GM12892 (cell line): ENCODE results near the gene SCYL1.

ENCODE experiments used
- DNase-seq: peaks from one replicate; pipeline ENCODE4 v3.0.0; 2011; ENCODE audit not compliant: insufficient read length
- FAIRE-seq: peaks from 2 replicates; lab custom pipeline; 2011; peaks lifted over from hg19 to GRCh38; lab: Jason Lieb, UNC
- POLR2A ChIP-seq: IDR thresholded peaks from 2 replicates; pipeline ENCODE4 v1.6.1; 2011; ENCODE audit warnings: low read depth, low read length, control low read depth
- POLR2AphosphoS5 ChIP-seq: IDR thresholded peaks from 2 replicates; pipeline ENCODE4 v1.6.1; 2011; ENCODE audit warnings: low read depth, low read length, control low read depth
- TAF1 ChIP-seq: IDR thresholded peaks from 2 replicates; pipeline ENCODE4 v1.6.1; 2011; ENCODE audit warnings: low read depth, mild to moderate bottlenecking, control low read depth, low read length, borderline replicate concordance

Gene SCYL1

DNA sequence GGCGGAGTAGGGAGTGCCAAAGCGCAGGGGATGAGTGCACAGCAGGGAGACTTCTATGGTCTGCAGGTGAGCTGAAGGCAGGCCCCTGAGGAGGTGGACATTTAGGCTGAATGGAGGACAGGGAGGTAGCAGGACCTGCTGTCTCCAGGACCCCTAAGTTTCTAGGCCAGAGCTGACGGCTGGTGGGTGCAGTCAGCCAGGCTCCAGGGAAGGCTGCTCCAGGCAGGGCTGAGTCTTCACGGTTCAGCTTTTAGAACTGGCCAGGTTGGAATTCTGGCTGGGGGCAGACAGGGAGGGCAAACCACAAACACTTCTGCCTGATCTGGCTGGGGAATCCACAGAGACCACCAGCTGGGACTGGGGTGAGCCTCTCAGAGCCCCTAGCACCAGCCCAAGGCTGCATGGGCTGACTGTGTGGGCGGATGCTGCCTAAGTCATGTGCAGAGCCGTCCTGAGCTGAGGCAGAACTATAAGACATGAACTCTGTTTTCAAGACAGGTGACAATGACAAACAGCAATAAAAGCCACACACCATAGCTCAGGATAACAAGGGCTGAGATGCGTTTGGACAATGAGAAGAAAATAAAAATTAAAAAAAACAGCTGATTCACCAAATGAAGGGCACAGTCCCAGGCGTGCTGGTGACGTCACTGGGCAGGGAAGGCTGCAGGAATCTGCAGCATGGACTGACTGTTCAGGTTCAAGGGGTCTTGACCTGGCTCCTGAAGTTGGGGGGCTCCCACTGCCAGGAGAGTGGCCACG, 36.4 kb upstream of the SCYL1 start:
- DNase-seq (no peak), FAIRE-seq (no peak)
- TF ChIP-seq POLR2AphosphoS5 (no peak), TAF1 (no peak), POLR2A (no peak)

DNA sequence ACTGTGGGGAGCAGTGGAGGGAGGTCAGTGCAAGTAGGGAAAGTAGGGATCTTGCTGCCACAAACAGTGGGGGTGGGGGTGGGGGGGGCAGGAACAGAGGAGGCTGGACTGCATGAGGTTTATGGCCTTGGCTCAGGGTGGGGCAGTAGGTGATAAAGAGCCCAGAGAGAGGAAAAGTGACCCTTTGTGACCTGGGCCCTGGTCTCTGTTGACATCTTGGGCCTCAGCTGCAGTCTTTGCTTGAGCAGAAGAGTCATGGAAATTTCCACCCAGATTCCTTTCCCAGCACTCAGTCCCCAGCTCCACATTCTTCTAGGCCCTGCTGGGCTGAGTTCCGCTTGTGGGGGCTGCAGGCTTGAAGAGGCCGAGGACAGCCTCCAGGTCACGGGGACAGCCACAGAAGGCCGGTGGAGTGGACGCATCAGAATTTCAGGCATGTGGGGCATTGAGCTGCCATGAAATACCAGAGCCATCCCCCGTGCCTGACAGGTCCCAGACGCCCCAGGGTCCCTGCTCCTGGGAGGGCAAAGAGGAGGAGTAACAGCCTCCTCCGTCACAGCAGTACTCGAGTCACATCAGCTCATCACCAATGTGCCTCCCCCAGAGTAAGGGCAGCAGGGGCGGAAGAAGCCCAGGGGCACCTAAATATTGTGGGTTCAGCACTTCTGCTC, 35.7 kb upstream of the SCYL1 start:
- no peak for TF ChIP-seq POLR2AphosphoS5
- no peak for TF ChIP-seq POLR2A
- no peak for TF ChIP-seq TAF1
- DNase-seq: no peak
- FAIRE-seq: no peak

DNA sequence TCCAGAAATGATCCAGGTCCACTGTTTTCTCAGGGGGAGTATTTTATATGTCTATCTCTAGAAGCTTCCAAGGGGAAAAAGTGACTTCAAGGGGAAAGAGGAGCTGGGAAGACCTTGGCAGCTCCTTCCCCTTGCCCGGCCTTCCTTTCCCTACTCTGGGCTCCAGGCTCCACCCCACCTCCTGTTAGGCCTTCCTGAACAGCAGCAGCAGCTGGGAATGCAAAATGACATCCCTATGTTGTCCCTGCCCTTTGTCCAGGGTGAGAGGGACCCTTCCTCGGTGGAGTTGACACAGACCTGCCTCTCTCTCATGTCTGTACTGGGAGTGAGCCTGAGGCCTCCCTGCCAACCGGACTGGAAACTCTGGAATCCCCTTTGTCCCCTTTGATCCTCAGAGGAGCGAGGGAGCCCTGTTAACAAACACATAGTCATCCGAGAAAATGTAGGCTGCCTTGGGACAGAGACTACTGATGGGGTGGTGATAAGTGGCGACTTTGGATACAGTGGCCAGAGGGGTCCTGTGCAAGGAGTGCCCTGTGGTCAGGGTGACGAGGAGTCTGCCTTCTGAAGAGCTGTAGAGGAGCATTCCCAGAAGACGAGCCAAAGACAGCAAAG, 35.1 kb upstream of the SCYL1 start:
- TF ChIP-seq TAF1 (no peak), POLR2A (no peak)
- no peak for FAIRE-seq
- no peak for DNase-seq

DNA sequence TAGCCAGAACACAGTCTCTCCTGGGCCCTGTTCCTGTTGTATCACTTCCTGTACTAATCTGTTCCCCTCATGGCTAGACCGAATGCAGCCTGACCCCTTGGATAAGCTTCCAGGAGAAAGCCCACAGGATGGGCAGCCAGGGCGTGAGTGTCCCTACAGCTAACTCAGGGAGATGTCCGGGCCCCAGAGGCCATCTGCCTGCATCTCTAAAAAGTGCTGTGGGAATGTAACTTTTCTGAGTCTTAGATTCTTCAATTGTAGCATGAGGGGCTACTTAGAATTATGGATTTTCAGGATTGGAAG, 33.8 kb upstream of the SCYL1 start:
- no peak for DNase-seq
- no peak for TF ChIP-seq POLR2A
- no peak for TF ChIP-seq TAF1
- no peak for TF ChIP-seq POLR2AphosphoS5
- FAIRE-seq: no peak

DNA sequence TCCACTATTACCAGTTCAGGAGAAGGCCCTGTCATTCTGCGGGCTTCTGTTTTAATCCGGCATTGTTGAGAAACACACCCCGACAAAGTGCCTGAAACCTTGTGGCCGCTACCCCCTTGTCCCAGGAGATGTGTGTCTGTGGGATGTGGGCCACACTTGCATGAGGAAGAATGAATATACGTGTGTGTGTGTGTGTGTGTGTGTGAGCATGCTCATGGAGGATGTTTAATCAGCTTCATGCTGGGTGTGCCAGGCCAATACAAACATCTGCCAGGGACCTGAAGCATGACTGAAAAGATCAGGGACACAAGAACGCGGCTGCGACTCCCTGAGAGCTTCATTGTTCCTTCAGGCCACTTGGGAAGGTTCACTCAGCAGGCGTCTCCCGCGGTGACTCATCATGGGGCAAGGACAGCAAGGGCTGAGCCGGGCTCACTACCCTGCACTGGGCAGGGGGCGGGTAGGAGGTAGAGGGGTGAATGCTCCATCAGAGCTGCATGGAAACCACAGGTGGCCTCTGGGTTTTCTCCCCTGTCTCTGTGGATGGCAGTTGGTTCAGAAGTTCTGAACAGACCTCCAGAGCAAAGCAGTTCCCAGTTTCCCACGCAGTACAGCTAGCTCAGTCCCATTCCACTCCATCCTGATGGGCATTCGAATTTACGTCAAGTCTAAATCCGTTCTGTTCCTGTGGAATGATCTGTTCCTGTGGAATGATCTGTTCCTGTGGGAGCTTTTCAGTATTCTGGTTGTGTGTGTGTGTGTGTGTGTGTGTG, 33.1 kb upstream of the SCYL1 start:
- FAIRE-seq (peak; percentile 64), DNase-seq (no peak)
- TF ChIP-seq POLR2A (peak; percentile 17), TAF1 (no peak), POLR2AphosphoS5 (no peak)

DNA sequence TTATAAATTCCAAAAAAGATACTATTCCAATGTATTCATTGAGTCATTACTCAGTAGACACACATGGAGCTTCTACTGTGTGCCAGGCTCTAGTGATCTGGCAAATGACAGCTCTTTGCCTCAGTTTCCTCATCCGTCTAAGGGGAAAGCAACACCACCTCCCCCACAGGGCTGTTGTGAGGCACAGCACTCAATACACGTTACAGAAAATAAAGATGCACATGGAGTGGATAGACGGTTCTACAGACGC, 32.6 kb upstream of the SCYL1 start:
- TF ChIP-seq POLR2AphosphoS5: no peak
- TF ChIP-seq POLR2A: no peak
- no peak for TF ChIP-seq TAF1
- DNase-seq (no peak), FAIRE-seq (no peak)

DNA sequence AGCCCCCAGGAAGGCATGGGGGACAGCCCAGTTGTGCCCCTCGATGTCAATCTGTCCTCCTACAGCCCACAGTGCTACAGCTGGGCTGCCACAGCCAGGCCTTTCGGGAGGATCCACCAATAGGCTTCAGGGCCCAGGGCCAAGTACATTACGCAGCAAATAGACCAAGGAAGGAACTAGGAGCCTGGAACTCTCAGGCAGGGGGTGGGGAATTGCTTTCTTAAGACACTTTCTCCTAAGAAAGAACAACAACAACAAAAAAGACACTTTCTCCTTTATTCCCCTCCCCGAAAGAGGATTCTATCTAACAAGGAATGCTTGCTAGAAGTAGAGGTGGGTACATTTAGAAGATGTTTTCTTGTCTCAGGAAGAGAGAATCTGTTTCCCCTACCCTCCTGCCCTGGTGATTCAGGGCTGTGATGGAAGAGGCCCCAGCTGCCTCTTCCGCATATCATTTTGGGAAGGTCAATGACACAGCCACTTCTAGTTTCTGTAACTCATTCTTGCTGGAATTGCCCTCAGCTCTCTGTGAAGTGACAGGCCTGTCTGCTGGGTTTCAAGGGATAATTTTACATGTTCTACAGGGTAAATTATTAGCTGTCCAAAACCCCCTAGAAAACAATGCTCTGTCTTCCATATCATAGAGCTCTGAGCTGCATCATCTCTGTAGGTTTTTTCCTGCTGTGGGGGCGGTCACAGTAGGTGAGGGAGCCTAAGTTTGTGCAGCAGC, 32.1 kb upstream of the SCYL1 start:
- peak; percentile 78 for FAIRE-seq
- no peak for DNase-seq

DNA sequence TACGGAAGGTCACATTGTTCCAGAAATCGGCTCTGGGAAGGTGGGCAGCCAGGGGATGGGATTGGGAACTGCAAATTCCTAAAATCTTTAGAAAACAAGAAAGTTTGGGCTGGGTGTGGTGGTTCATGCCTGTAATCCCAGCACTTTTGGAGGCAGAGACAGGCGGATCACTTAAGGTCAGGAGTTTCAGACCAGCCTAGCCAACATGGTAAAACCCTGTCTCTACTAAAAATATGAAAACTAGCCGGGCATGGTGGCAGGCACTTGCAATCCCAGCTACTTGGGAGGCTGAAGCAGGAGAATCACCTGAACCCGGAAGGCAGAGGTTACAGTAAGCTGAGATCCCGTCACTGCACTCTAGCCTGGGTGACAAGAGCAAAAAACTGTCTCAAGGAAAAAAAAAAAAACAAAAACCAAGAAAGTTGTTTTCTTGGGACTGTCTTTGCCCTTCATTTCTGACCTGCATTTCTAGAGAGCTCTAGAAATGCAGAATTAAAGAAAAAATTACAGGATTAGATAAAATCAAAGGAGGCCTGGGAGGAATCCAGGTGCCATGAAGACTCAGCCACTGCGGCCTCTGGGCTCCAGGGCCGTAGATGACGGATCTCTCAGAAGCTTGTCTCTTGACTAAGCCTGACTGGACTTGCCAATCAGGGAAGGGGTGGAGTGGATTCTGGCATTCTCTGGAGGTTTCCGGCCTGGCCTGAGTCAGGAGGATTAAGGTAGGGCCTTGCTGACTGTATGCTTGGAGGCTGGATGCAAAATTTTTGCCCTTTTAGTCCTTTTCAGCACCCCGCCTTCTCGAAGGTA, 31.3 kb upstream of the SCYL1 start:
- TF ChIP-seq POLR2A (peak; percentile 73), POLR2AphosphoS5 (peak; percentile 83), TAF1 (no peak)
- FAIRE-seq: peak; percentile 72
- DNase-seq: no peak

More for the DNA sequence above, 32.1 kb upstream of the SCYL1 start:
- peak; percentile 72 for TF ChIP-seq POLR2A
- peak; percentile 33; the same call in 1 of the 2 replicates for TF ChIP-seq POLR2AphosphoS5
- TF ChIP-seq TAF1: no peak; the same call in 1 of the 2 replicates

DNA sequence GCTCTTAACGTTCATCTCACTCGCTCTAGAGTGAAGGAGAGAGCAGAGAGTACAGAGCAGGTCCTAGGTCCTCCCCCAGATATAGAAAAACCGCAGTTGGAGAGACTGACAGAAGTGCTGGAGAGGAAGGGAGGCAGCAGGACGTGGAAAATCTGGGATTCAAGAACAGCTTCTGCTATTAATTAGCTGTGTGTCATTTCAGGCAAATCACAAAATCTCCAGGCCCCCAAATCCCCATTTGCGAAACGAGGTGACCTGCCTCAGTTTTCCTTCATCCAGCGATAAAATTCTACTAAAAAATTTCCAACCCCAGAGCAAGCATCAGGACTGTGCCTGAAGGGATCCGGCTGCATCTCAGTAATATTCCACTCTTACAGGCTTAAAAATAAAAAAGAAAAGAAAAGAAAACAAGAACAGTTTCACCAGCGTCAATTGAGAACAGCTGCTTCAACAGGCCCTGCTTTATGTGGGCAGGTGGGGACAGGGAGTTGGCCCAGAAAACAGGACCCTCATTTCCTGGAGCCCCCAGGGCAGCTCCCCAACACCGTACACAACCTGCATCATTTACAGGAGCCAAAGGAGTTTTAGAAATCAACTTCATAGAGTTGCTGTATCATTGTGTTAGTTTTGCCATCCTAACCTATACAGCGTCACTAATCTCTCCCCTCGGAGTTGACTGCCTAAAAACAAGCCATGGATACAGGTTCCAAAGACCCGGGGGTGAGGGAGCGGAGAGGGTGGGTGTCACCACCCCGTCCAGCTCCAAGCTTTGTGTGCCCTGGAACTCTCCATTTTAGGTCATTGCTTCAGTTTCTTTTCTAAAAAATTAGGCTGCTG, 28.4 kb upstream of the SCYL1 start:
- DNase-seq (no peak), FAIRE-seq (peak; percentile 54)
- TF ChIP-seq TAF1 (no peak), POLR2AphosphoS5 (no peak), POLR2A (no peak)
